Measurements from ENCODE around the gene CHAT. TPM values are rescaled to one million over a fixed set of nuclear protein-coding genes. Genes with fewer than 3 reads are reported as not detected.

Gene CHAT
- total RNA-seq, 3 donors from 2014 or later (not counting 1 experiment from before 2014, with no cell fraction given): not detected

DNA sequence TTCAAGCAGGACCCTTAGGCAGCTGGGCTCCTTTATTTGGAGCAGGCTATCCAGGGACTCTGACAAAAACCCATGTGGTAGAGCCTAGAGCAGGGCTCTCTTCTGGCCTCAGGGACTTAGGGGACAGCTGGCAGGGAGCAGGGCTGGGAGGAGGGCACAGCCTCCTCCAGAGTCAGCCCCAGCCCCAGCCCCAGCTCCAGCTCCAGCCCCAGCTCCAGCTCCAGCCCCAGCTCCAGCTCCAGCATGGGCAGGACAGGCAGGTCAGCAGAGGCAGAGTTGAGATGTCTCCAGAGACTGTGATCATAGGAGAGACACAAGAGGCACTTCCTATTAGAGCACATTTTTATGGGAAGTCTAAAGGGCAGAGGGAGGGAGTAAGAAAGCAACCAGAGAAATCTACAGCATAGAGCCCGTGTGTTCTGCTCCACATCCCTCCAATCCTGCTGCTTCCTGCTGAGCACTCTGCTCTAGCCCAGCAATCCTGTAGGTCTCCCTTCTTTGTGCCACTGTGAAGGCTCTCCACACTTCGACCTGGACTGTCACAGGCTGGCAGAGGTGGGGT, 52.3 kb downstream of the CHAT start:
- no peak overlapping the region for H3K4me3 Mint-ChIP-seq

DNA sequence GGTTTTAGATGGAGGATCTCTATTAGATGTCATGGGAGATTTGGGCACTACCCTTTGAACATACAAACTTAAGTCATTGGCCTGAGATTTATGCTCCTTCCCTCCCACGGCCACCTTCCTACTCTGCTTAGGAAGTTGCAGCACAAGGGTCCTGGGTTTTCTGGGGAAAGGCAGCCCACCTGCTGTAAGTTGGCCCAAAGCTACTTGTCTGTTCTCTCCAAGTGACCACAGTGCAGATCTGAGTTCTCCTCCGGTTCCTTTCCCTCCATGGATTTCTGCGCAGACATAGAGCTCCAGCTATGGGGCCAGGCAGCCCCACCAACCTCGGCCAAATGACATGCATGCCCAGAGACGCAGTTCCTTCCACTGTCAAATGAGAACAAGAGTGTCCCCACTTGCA, 52.8 kb downstream of the CHAT start:
- WGBS (ENCODE audit: insufficient coverage): 83% methylated on average over 5 of the region's 5 CpGs
- DNase-seq (no peak), ATAC-seq (no peak)

More for the DNA sequence above, 52.3 kb downstream of the CHAT start:
- TF ChIP-seq, protein P1, sequence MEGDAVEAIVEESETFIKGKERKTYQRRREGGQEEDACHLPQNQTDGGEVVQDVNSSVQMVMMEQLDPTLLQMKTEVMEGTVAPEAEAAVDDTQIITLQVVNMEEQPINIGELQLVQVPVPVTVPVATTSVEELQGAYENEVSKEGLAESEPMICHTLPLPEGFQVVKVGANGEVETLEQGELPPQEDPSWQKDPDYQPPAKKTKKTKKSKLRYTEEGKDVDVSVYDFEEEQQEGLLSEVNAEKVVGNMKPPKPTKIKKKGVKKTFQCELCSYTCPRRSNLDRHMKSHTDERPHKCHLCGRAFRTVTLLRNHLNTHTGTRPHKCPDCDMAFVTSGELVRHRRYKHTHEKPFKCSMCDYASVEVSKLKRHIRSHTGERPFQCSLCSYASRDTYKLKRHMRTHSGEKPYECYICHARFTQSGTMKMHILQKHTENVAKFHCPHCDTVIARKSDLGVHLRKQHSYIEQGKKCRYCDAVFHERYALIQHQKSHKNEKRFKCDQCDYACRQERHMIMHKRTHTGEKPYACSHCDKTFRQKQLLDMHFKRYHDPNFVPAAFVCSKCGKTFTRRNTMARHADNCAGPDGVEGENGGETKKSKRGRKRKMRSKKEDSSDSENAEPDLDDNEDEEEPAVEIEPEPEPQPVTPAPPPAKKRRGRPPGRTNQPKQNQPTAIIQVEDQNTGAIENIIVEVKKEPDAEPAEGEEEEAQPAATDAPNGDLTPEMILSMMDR (IDR thresholded peaks at IDR 0.05): no peak
- no peak overlapping the region for H3K4me3 ChIP-seq (ENCODE audit: low read length)
- no peaks in the 10 kb centered on the region for H3K36me3 ChIP-seq (ENCODE audit: control insufficient read depth, insufficient read depth, low read length)
- DNase-seq (no peak), ATAC-seq (no peak)
- no peak overlapping the region for H3K27ac ChIP-seq (ENCODE audit: low read length)
- intact Hi-C loops (cut with micrococcal nuclease): no loop called here
- Mint-ChIP-seq H3K4me1 (no peaks in the 10 kb centered on the region), H3K9me3 (no peaks in the 10 kb centered on the region), H3K36me3 (no peaks in the 10 kb centered on the region), H3K27me3 (ENCODE audit: low read depth in 2 of 2) (peaks cover under 1 to 33% of the 10 kb centered on the region in 2 donors), H3K27ac (no peak overlapping the region)
- 49% methylated on average over 2 of the region's 2 CpGs for WGBS (ENCODE audit: insufficient coverage)
- H3K4me1 ChIP-seq (ENCODE audit: control insufficient read depth, insufficient read depth, low read length): no peaks in the 10 kb centered on the region
- H3K9me3 ChIP-seq (ENCODE audit: control insufficient read depth, insufficient read depth, low read length): no peaks in the 10 kb centered on the region
- H3K27me3 ChIP-seq (ENCODE audit: control insufficient read depth, insufficient read depth, low read length): peaks cover under 1% of the 10 kb centered on the region

DNA sequence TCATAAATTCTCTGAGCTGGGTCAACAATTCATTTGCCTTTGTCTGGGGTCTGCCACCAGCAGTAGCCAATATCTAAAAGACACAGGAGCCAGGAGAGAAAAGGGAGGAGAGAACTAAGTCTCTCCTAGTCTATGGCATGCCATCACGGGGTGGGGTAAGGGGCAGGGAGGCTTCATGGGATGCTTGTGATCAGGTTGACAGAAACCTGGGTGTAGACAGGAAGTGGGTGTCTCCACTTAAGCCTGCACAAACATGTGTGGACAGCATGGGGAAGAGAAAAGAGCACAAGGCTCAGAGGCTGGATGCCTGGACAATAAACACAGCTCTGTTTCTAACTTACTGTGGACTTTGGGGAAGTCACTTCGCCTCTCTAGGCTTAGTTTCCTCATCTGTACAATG, 54.2 kb downstream of the CHAT start:
- Histone ChIP-seq H3K9me3 (ENCODE audit: control insufficient read depth, insufficient read depth, low read length) (no peaks in the 10 kb centered on the region), H3K4me1 (ENCODE audit: control insufficient read depth, insufficient read depth, low read length) (no peaks in the 10 kb centered on the region), H3K36me3 (ENCODE audit: control insufficient read depth, insufficient read depth, low read length) (no peaks in the 10 kb centered on the region), H3K4me3 (ENCODE audit: low read length) (no peak overlapping the region), H3K27me3 (ENCODE audit: control insufficient read depth, insufficient read depth, low read length) (peaks cover 3% of the 10 kb centered on the region), H3K27ac (ENCODE audit: low read length) (no peak overlapping the region)
- intact Hi-C loops (cut with micrococcal nuclease): no loop called here
- Mint-ChIP-seq H3K9me3 (no peaks in the 10 kb centered on the region), H3K36me3 (no peaks in the 10 kb centered on the region), H3K4me3 (no peak overlapping the region), H3K4me1 (no peaks in the 10 kb centered on the region), H3K27me3 (ENCODE audit: low read depth in 2 of 2) (peaks cover 6 to 52% of the 10 kb centered on the region in 2 donors), H3K27ac (no peak overlapping the region)
- DNase-seq (no peak), ATAC-seq (no peak)
- WGBS (ENCODE audit: insufficient coverage): 75% methylated on average over 2 of the region's 2 CpGs
- TF ChIP-seq, protein P1 (IDR thresholded peaks at IDR 0.05): no peak

More for the DNA sequence above, 52.8 kb downstream of the CHAT start:
- intact Hi-C loops (cut with micrococcal nuclease): no loop called here
- Mint-ChIP-seq H3K4me3 (no peak overlapping the region), H3K27ac (no peak overlapping the region), H3K27me3 (ENCODE audit: low read depth in 2 of 2) (peaks cover 5 to 38% of the 10 kb centered on the region in 2 donors), H3K36me3 (no peaks in the 10 kb centered on the region), H3K4me1 (no peaks in the 10 kb centered on the region), H3K9me3 (no peaks in the 10 kb centered on the region)
- TF ChIP-seq, protein P1 (IDR thresholded peaks at IDR 0.05): no peak
- Histone ChIP-seq H3K4me1 (ENCODE audit: control insufficient read depth, insufficient read depth, low read length) (no peaks in the 10 kb centered on the region), H3K4me3 (ENCODE audit: low read length) (no peak overlapping the region), H3K27ac (ENCODE audit: low read length) (no peak overlapping the region), H3K9me3 (ENCODE audit: control insufficient read depth, insufficient read depth, low read length) (no peaks in the 10 kb centered on the region), H3K36me3 (ENCODE audit: control insufficient read depth, insufficient read depth, low read length) (no peaks in the 10 kb centered on the region), H3K27me3 (ENCODE audit: control insufficient read depth, insufficient read depth, low read length) (peaks cover 3% of the 10 kb centered on the region)

DNA sequence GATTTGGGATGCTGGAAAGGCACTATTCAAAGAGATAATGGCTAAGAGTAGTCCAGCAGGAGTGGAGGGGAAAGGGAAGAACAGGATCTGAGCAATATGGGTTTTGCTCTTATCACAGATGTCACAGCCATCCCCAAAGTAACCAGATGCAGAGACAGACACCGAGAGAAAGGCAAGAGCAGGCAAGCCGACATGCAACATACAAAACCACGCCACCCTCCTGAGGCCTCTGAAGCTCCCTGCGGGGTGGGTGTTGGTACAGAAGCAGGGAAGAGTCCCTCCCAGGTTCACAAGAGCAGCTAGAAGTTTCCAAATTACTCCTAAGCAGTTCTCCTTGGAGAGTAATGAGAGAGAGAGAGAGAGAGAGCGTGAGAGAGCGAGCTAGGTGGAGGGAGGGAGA, 54.8 kb downstream of the CHAT start:
- peaks cover 11 to 58% of the 10 kb centered on the region in 2 donors for H3K27me3 Mint-ChIP-seq (ENCODE audit: low read depth in 2 of 2)
- intact Hi-C loops (cut with micrococcal nuclease): no loop called here
- DNase-seq: no peak

More for the DNA sequence above, 54.8 kb downstream of the CHAT start:
- no peak for ATAC-seq
- no peak overlapping the region for H3K4me3 Mint-ChIP-seq
- no peak overlapping the region for H3K27ac ChIP-seq (ENCODE audit: low read length)
- H3K27ac Mint-ChIP-seq: no peak overlapping the region
- H3K36me3 ChIP-seq (ENCODE audit: control insufficient read depth, insufficient read depth, low read length): no peaks in the 10 kb centered on the region
- WGBS (ENCODE audit: insufficient coverage): 80% methylated on average over 4 of the region's 6 CpGs
- peaks cover 3% of the 10 kb centered on the region for H3K27me3 ChIP-seq (ENCODE audit: control insufficient read depth, insufficient read depth, low read length)
- no peaks in the 10 kb centered on the region for H3K36me3 Mint-ChIP-seq
- TF ChIP-seq, protein P1 (IDR thresholded peaks at IDR 0.05): no peak
- no peaks in the 10 kb centered on the region for H3K4me1 Mint-ChIP-seq
- H3K4me1 ChIP-seq (ENCODE audit: control insufficient read depth, insufficient read depth, low read length): no peaks in the 10 kb centered on the region
- H3K9me3 ChIP-seq (ENCODE audit: control insufficient read depth, insufficient read depth, low read length): no peaks in the 10 kb centered on the region
- no peak overlapping the region for H3K4me3 ChIP-seq (ENCODE audit: low read length)
- H3K9me3 Mint-ChIP-seq: no peaks in the 10 kb centered on the region
